ENCODE results near the gene HLX. TPM values are rescaled to one million over a fixed set of nuclear protein-coding genes. Genes with fewer than 3 reads are reported as not detected.

Gene HLX
- total RNA-seq, 4 donors from 2014 or later: 4.2 to 18.4 (median 9.3) TPM

GRCh38 chr1:220915954-220916353 lies 36.7 kb downstream of the HLX start:
- intact Hi-C loops (cut with DNase I; ENCODE audit: low total_unique reads): no loop called here
- Histone ChIP-seq H3K27ac (no peak overlapping the region), H3K9me3 (no peaks in the 10 kb centered on the region), H3K27me3 (no peaks in the 10 kb centered on the region), H3K36me3 (no peaks in the 10 kb centered on the region), H3K4me3 (no peak overlapping the region), H3K4me1 (no peaks in the 10 kb centered on the region)
- TF ChIP-seq EP300 (IDR thresholded peaks at IDR 0.05; ENCODE audit: low read depth) (no peak), POLR2AphosphoS5 (IDR thresholded peaks at IDR 0.05) (no peak), CTCF (IDR thresholded peaks at IDR 0.05) (no peak), POLR2A (IDR thresholded peaks at IDR 0.05) (no peak)
- in situ Hi-C loops (cut with MboI; ENCODE audit: low pct_ligation_motif_present in 1 of 4, low pct_unique_long_range_greater_than_20kb in 1 of 4, low sequenced_read_pairs in 3 of 4): loop anchor here in 1 of 4 donors (25.0 kb wide), 1 partner anchor 296 kb away; no protein-coding TSS in a partner anchor
- DNase-seq: no peak
- WGBS, 2 donors (ENCODE audit: low coverage in 1 of 2): 80 to 82% methylated on average over 1 of the region's 1 CpG

- Histone ChIP-seq H3K4me3 (no peak overlapping the region), H3K9me3 (no peaks in the 10 kb centered on the region), H3K27ac (no peak overlapping the region), H3K4me1 (no peaks in the 10 kb centered on the region), H3K27me3 (no peaks in the 10 kb centered on the region), H3K36me3 (no peaks in the 10 kb centered on the region)
- 27 to 33% methylated on average over 4 to 5 of the region's 5 CpGs for WGBS, 2 donors (ENCODE audit: low coverage in 1 of 2)
- TF ChIP-seq EP300 (IDR thresholded peaks at IDR 0.05; ENCODE audit: low read depth): no peak
- TF ChIP-seq POLR2AphosphoS5 (IDR thresholded peaks at IDR 0.05): no peak
- no peak for TF ChIP-seq CTCF (IDR thresholded peaks at IDR 0.05)
- TF ChIP-seq POLR2A (IDR thresholded peaks at IDR 0.05): no peak
- intact Hi-C loops (cut with DNase I; ENCODE audit: low total_unique reads) (no loop called here), in situ Hi-C loops (cut with MboI; ENCODE audit: low pct_ligation_motif_present in 1 of 4, low pct_unique_long_range_greater_than_20kb in 1 of 4, low sequenced_read_pairs in 3 of 4) (loop anchor here in 1 of 4 donors (25.0 kb wide), 1 partner anchor 295 kb away; no protein-coding TSS in a partner anchor)
- no peak for DNase-seq
Measured at GRCh38 chr1:220917101-220917500, 37.9 kb downstream of the HLX start.

GRCh38 chr1:220917535-220918209 lies 38.4 kb downstream of the HLX start:
- no peak for DNase-seq

More at GRCh38 chr1:220917535-220918209, 38.4 kb downstream of the HLX start:
- in situ Hi-C loops (cut with MboI; ENCODE audit: low pct_ligation_motif_present in 1 of 4, low pct_unique_long_range_greater_than_20kb in 1 of 4, low sequenced_read_pairs in 3 of 4): loop anchor here in 1 of 4 donors (25.0 kb wide), 1 partner anchor 295 kb away; no protein-coding TSS in a partner anchor
- H3K27me3 ChIP-seq: no peaks in the 10 kb centered on the region
- no peaks in the 10 kb centered on the region for H3K4me1 ChIP-seq
- H3K4me3 ChIP-seq: no peak overlapping the region
- H3K27ac ChIP-seq: no peak overlapping the region
- intact Hi-C loops (cut with DNase I; ENCODE audit: low total_unique reads): no loop called here
- no peaks in the 10 kb centered on the region for H3K9me3 ChIP-seq
- no peaks in the 10 kb centered on the region for H3K36me3 ChIP-seq
- no peak for TF ChIP-seq CTCF (IDR thresholded peaks at IDR 0.05)
- no peak for TF ChIP-seq POLR2A (IDR thresholded peaks at IDR 0.05)
- no peak for TF ChIP-seq POLR2AphosphoS5 (IDR thresholded peaks at IDR 0.05)
- TF ChIP-seq EP300 (IDR thresholded peaks at IDR 0.05; ENCODE audit: low read depth): no peak
- 54 to 58% methylated on average over 2 of the region's 2 CpGs for WGBS, 2 donors (ENCODE audit: low coverage in 1 of 2)

All from transverse colon (tissue), 4 donors.